HepG2 (cell line): ENCODE data around the gene HMX1. TPM values are rescaled to one million over a fixed set of nuclear protein-coding genes. Genes with fewer than 3 reads are reported as not detected.

Experiments
- ATAC-seq: fragments of 200-7000 bp; cut with Tn5 transposase; 3 replicates; pipeline ENCODE4 v1.9.1; 2020; ENCODE audit warnings: mild to moderate bottlenecking, moderate library complexity
- BruUV-seq: library from RNA; stranded (reverse); fragments of 400-500 nt; replicated peaks from 2 replicates; lab custom pipeline; 2021; lab: Mats Ljungman, UMichigan
- CTCF ChIA-PET: fragments of 300-600 bp; formaldehyde crosslinking; extraction: SDS; loops from one replicate; lab custom pipeline; 2021; ENCODE audit warnings: low total read pairs, inconsistent platforms, low intra/inter-chr PET ratio; lab: Yijun Ruan, JAX
- POLR2A ChIA-PET: fragments of 350-600 bp; sonication (Branson Sonifier 250); formaldehyde crosslinking; loops from one replicate; lab custom pipeline; 2020; ENCODE audit warnings: antibody characterized with exemption, inconsistent platforms; lab: Yijun Ruan, JAX
- DNase-seq: peaks from one replicate; pipeline ENCODE4 v3.0.0-alpha.2; 2015; ENCODE audit warnings: low spot score
- FAIRE-seq: peaks from 3 replicates; lab custom pipeline; 2011; peaks lifted over from hg19 to GRCh38; lab: Jason Lieb, UNC
- H2AFZ ChIP-seq: one replicate; pipeline ENCODE4 v1.6.1; 2011; ENCODE audit warnings: low read length, inconsistent platforms
- H3K27ac ChIP-seq: fragments of 300-600 bp; 3 replicates; pipeline ENCODE4 v1.8.0; 2011; ENCODE audit warnings: mixed run types, mild to moderate bottlenecking, mixed read lengths, low read length, inconsistent platforms; ENCODE audit not compliant: insufficient read depth; ENCODE audit errors: extremely low read length
- H3K27me3 ChIP-seq, 2 experiments: fragments of 200-600 bp in 1 of 2; 2 replicates in 1 of 2; 3 replicates in 1 of 2; pipeline versions ENCODE4 v1.6.0 to v1.8.0; 2011; ENCODE audit warnings: low read length in 2 of 2, mild to moderate bottlenecking in 2 of 2, moderate library complexity in 2 of 2, inconsistent platforms in 1 of 2; ENCODE audit not compliant: insufficient read depth in 2 of 2, control insufficient read depth in 1 of 2
- H3K36me3 ChIP-seq, 2 experiments: fragments of 200-600 bp in 1 of 2; replicated peaks in 1 of 2; 2 replicates in 1 of 2; 3 replicates in 1 of 2; pipeline versions ENCODE4 v1.5.1 to v1.8.0; 2011; ENCODE audit warnings: low read length in 2 of 2, inconsistent platforms in 1 of 2; ENCODE audit not compliant: insufficient read depth in 2 of 2, control insufficient read depth in 1 of 2
- H3K4me1 ChIP-seq: 2 replicates; pipeline ENCODE4 v1.5.1; 2012; ENCODE audit warnings: low read length, inconsistent platforms; ENCODE audit not compliant: insufficient read depth
- H3K4me2 ChIP-seq: 2 replicates; pipeline ENCODE4 v1.6.0; 2011; ENCODE audit warnings: low read depth, low read length, inconsistent platforms
- H3K4me3 ChIP-seq, 3 experiments: fragments of 200-600 bp in 1 of 3; sonication (generic), shearing (Covaris generic) in 1 of 3; replicated peaks in 1 of 3; 2 replicates each; pipeline ENCODE4 v1.5.1; 2011 to 2016; ENCODE audit warnings: low read length in 3 of 3, inconsistent platforms in 2 of 3, low read depth in 2 of 3, mild to moderate bottlenecking in 2 of 3, control low read depth in 1 of 3, mixed read lengths in 1 of 3; ENCODE audit not compliant: insufficient read depth in 1 of 3
- H3K79me2 ChIP-seq: one replicate; pipeline ENCODE4 v1.6.1; 2011; ENCODE audit warnings: low read length, inconsistent platforms; ENCODE audit not compliant: insufficient read depth
- H3K9ac ChIP-seq: 2 replicates; pipeline ENCODE4 v1.6.0; 2011; ENCODE audit warnings: mild to moderate bottlenecking, low read depth, low read length, inconsistent platforms; ENCODE audit not compliant: insufficient read depth
- H3K9me3 ChIP-seq: 2 replicates; pipeline ENCODE4 v1.5.1; 2012; ENCODE audit warnings: mild to moderate bottlenecking, low read length
- H4K20me1 ChIP-seq: 2 replicates; pipeline ENCODE4 v1.6.0; 2011; ENCODE audit warnings: inconsistent platforms, mild to moderate bottlenecking, low read length, moderate library complexity; ENCODE audit not compliant: insufficient read depth
- CREB1 ChIP-seq, 2 experiments: fragments of 450-650 bp in 1 of 2; IDR thresholded peaks; 2 replicates each; pipeline ENCODE4 v1.6.1; 2016 to 2017; ENCODE audit warnings: control low read depth in 1 of 2, mild to moderate bottlenecking in 1 of 2, missing compliant biosample characterization in 1 of 2, missing genetic modification characterization in 1 of 2
- EZH2 ChIP-seq: conservative IDR thresholded peaks from 2 replicates; pipeline ENCODE4 v1.6.1; 2012; ENCODE audit warnings: mild to moderate bottlenecking, low read depth, low read length, moderate library complexity
- KLF16 ChIP-seq, 2 experiments: sonication (generic) in 1 of 2; formaldehyde crosslinking in 1 of 2; IDR thresholded peaks; 2 replicates each; pipeline versions ENCODE4 v1.6.1 to v1.8.0; 2016 to 2023; ENCODE audit warnings: missing genetic modification reagents in 2 of 2, missing compliant biosample characterization in 1 of 2
- PHF8 ChIP-seq: sonication (generic); formaldehyde crosslinking; IDR thresholded peaks from 2 replicates; pipeline ENCODE4 v1.5.0; 2020; ENCODE audit warnings: missing genetic modification reagents
- PRDM4 ChIP-seq: sonication (generic); formaldehyde crosslinking; IDR thresholded peaks from 2 replicates; pipeline ENCODE4 v1.9.0; 2021; ENCODE audit warnings: missing genetic modification reagents, borderline replicate concordance
- SP140L ChIP-seq: sonication (generic); formaldehyde crosslinking; IDR thresholded peaks from 2 replicates; pipeline ENCODE4 v1.4.0; 2020; ENCODE audit warnings: missing genetic modification reagents, borderline replicate concordance
- TSC22D2 ChIP-seq: sonication (generic); formaldehyde crosslinking; IDR thresholded peaks from 2 replicates; pipeline ENCODE4 v1.5.1; 2020; ENCODE audit warnings: missing genetic modification reagents, mild to moderate bottlenecking, borderline replicate concordance
- ZNF383 ChIP-seq: sonication (generic); formaldehyde crosslinking; IDR thresholded peaks from 2 replicates; pipeline ENCODE4 v1.4.0; 2020; ENCODE audit warnings: missing genetic modification reagents, mild to moderate bottlenecking, borderline replicate concordance
- ZNF768 ChIP-seq: sonication (generic); formaldehyde crosslinking; IDR thresholded peaks from 2 replicates; pipeline ENCODE4 v1.4.0; 2020; ENCODE audit warnings: missing genetic modification reagents
- ZSCAN30 ChIP-seq: sonication (generic); formaldehyde crosslinking; IDR thresholded peaks from 2 replicates; pipeline ENCODE4 v1.5.0; 2020; ENCODE audit warnings: mild to moderate bottlenecking, missing genetic modification reagents
- WGBS: methylation state at CpG from one replicate; pipeline ENCODE4 v1.1.6; 2017; ENCODE audit warnings: low lambda C conversion rate; 5-methylcytosine and 5-hydroxymethylcytosine counted together
- in situ Hi-C: cut with HindIII; loops from 2 replicates; pipeline ENCODE4 v1.10.0; 2017; ENCODE audit warnings: low pct_unique_long_range_greater_than_20kb; ENCODE audit not compliant: extremely low pct_ligation_motif_present
- intact Hi-C: fragments of 100-400 bp; cut with micrococcal nuclease; formaldehyde crosslinking; loops from one replicate; pipeline ENCODE4 v1.10.0; 2022; ENCODE audit not compliant: unreplicated experiment
- polyA plus RNA-seq, 8 experiments: library from polyadenylated mRNA; depleted of rRNA in 3 of 8; stranded (reverse) in 7 of 8; unstranded in 1 of 8; fragments of >200 nt; fragmentation: Illumina TruSeq in 4 of 8; extraction: Trizol in 4 of 8; gene quantifications; 2 replicates each; pipeline versions ENCODE4 v1.2.1 to v1.2.3, GENCODE V29; 2011 to 2016; ENCODE audit warnings: low read depth in 4 of 8, missing spikeins in 1 of 8, mixed read lengths in 1 of 8; ENCODE audit not compliant: insufficient read depth in 1 of 8
- total RNA-seq, 5 experiments: library from RNA; depleted of rRNA; stranded (reverse); fragments of >200 nt; fragmentation: Illumina TruSeq; extraction: Trizol; gene quantifications; 2 replicates each; pipeline ENCODE4 v1.2.3, GENCODE V29; 2016; ENCODE audit warnings: low read depth in 1 of 5

The HMX1 gene
- total and polyA plus RNA-seq, 2 of the 13 experiments (the other 11 are each of a cell fraction or from before 2014, with no cell fraction given): not detected

- Histone ChIP-seq H3K27ac (no peak overlapping the region), H3K79me2 (no peaks in the 10 kb centered on the region), H3K4me2 (no peak overlapping the region), H3K4me3 (no peak overlapping the region), H3K27me3 (peaks cover 19 to 73% of the 10 kb centered on the region in 2 experiments), H3K36me3 (no peaks in the 10 kb centered on the region), H3K4me1 (no peaks in the 10 kb centered on the region), H2AFZ (no peak overlapping the region), H4K20me1 (no peaks in the 10 kb centered on the region), H3K9me3 (no peaks in the 10 kb centered on the region), H3K9ac (no peak overlapping the region)
- ATAC-seq: no peak
- CTCF ChIA-PET: no interaction called here
- no TSS peak for BruUV-seq
- WGBS: 13% methylated on average over 10 of the region's 33 CpGs
- FAIRE-seq: no peak
- intact Hi-C loops: no loop called here
- TF ChIP-seq PRDM4 (CRISPR knock-in tag) (no peak), ZNF768 (CRISPR knock-in tag) (peak; percentile 86), EZH2 (0 out of 2 replicates have a peak, but pooled peaks have one; percentile 6)
- DNase-seq: no peak
- in situ Hi-C loops: no loop called here
- POLR2A ChIA-PET: no interaction called here
Observed at GRCh38 chr4:8905773-8906667, 34.4 kb upstream of the HMX1 start.

GRCh38 chr4:8905226-8905772, 33.7 kb upstream of the HMX1 start:
- ATAC-seq: no peak
- CTCF ChIA-PET: no interaction called here
- no peak overlapping the region for H3K27ac ChIP-seq
- no peak for FAIRE-seq
- no peak overlapping the region for H3K4me3 ChIP-seq
- no peak for DNase-seq
- no peaks in the 10 kb centered on the region for H4K20me1 ChIP-seq
- no peak overlapping the region for H3K4me2 ChIP-seq
- no peak overlapping the region for H3K9ac ChIP-seq
- H3K4me1 ChIP-seq: no peaks in the 10 kb centered on the region
- POLR2A ChIA-PET: no interaction called here
- intact Hi-C loops (no loop called here), in situ Hi-C loops (no loop called here)
- BruUV-seq: no TSS peak
- no peaks in the 10 kb centered on the region for H3K9me3 ChIP-seq
- WGBS: 6% methylated on average over 5 of the region's 20 CpGs
- H3K27me3 ChIP-seq: peaks cover 18 to 72% of the 10 kb centered on the region in 2 experiments
- H3K36me3 ChIP-seq: no peaks in the 10 kb centered on the region
- H2AFZ ChIP-seq: no peak overlapping the region
- H3K79me2 ChIP-seq: no peaks in the 10 kb centered on the region
- TF ChIP-seq ZSCAN30 (CRISPR knock-in tag) (no peak), CREB1 (IDR thresholded peaks at IDR 0.05) (no peak), CREB1 (CRISPR knock-in tag; IDR thresholded peaks at IDR 0.05) (no peak), TSC22D2 (CRISPR knock-in tag) (no peak), KLF16 (CRISPR knock-in tag; IDR thresholded peaks at IDR 0.05) (no peak), SP140L (CRISPR knock-in tag) (no peak), ZNF383 (no peak), PHF8 (no peak), PRDM4 (CRISPR knock-in tag) (no peak)
